Activated CD4-positive, alpha-beta T cell treated with anti-CD3 and anti-CD28 coated beads, Interleukin-2, amount 10 ng/mL, durations not matched to agents 24 days and 14 days (primary cell): ENCODE measurements around the gene CERS6. TPM values are rescaled to one million over a fixed set of nuclear protein-coding genes. Genes with fewer than 3 reads are reported as not detected.

Experiments
- DNase-seq: peaks from one replicate; pipeline ENCODE4 v3.0.0; 2022
- H3K27ac Mint-ChIP-seq: one replicate; pipeline ENCODE4 v1.8.0; 2022; ENCODE audit warnings: mild to moderate bottlenecking, mixed read lengths
- H3K27me3 Mint-ChIP-seq: one replicate; pipeline ENCODE4 v1.8.0; 2022; ENCODE audit warnings: mixed read lengths
- H3K36me3 Mint-ChIP-seq: one replicate; pipeline ENCODE4 v1.8.0; 2022; ENCODE audit warnings: low read depth, mild to moderate bottlenecking, mixed read lengths
- H3K4me1 Mint-ChIP-seq: one replicate; pipeline ENCODE4 v1.8.0; 2021; ENCODE audit warnings: mixed read lengths
- H3K4me3 Mint-ChIP-seq: one replicate; pipeline ENCODE4 v1.8.0; 2022; ENCODE audit warnings: mild to moderate bottlenecking, moderate library complexity, mixed read lengths
- H3K9me3 Mint-ChIP-seq: one replicate; pipeline ENCODE4 v1.8.0; 2021; ENCODE audit warnings: mixed read lengths
- intact Hi-C: fragments of 100-400 bp; cut with micrococcal nuclease; formaldehyde crosslinking; loops from one replicate; pipeline ENCODE4 v1.15.1; 2023
- total RNA-seq: library from RNA; stranded (reverse); gene quantifications from 2 replicates; pipeline ENCODE4 v1.2.3, GENCODE V29; 2022

Gene CERS6
- total RNA-seq, 1 donor from 2014 or later = 25.3 TPM

DNA sequence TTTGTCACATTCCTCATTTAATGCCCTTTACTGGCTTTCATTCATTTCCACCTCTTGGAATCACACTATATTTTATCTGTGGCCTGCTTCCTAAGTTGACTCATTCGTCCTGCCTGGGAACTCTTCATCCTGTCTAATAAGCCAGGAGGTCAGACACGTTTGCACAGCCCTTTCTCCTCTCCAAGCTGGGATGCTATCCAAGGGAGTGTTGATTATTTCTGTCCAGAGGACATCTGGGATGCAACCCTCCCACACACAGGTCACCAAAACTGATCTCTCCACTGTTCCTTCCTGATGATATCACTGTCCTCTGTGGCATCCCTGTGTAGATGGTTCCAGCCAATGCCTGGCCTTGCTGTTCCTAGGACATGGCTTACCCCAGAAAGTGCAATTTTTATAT is 266.5 kb downstream of the CERS6 start:
- H3K4me3 Mint-ChIP-seq = no peak overlapping the region
- no peaks in the 10 kb centered on the region for H3K9me3 Mint-ChIP-seq
- no peak for DNase-seq
- intact Hi-C loops = no loop called here
- H3K27me3 Mint-ChIP-seq = no peaks in the 10 kb centered on the region
- no peak overlapping the region for H3K27ac Mint-ChIP-seq
- H3K4me1 Mint-ChIP-seq = peaks cover 6% of the 10 kb centered on the region
- H3K36me3 Mint-ChIP-seq = peaks cover 21% of the 10 kb centered on the region

DNA sequence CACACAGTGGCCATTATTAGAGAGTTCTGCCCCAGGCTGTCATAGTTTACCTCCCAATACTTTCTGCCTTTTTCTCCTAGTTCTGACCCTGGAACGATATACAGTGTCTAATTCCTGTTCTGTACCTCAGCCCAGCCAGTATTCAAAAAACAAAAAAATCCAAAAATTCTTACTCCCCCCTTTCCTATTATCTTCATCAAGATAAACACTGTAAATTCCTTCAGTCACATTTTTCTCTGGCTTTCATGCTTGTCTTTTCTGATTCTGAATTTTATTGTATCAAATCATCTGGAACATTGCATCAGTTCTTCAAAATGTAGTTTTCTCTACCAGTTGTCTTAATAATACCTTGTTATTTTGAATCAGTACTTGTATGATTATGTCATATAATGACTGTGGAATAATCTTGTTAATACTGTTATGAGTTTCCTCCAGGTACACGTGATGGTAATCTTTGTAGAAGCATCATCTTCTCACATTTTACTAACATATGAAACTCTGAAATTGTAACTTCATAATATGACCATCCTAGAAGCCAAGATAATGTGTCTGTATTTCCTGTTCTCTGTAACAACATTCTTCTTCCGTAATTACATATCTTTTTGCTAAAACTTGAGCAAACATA is 267.3 kb downstream of the CERS6 start:
- DNase-seq = no peak
- Mint-ChIP-seq H3K36me3 (peaks cover 19% of the 10 kb centered on the region), H3K9me3 (no peaks in the 10 kb centered on the region), H3K4me3 (no peak overlapping the region), H3K27me3 (no peaks in the 10 kb centered on the region), H3K27ac (no peak overlapping the region), H3K4me1 (no peaks in the 10 kb centered on the region)
- intact Hi-C loops = no loop called here

GRCh38 chr2:168726375-168726774 is 270.3 kb downstream of the CERS6 start:
- no peaks in the 10 kb centered on the region for H3K27me3 Mint-ChIP-seq
- H3K4me1 Mint-ChIP-seq = no peaks in the 10 kb centered on the region
- H3K9me3 Mint-ChIP-seq = no peaks in the 10 kb centered on the region
- intact Hi-C loops = no loop called here
- DNase-seq = no peak
- H3K36me3 Mint-ChIP-seq = peaks cover 5% of the 10 kb centered on the region
- H3K4me3 Mint-ChIP-seq = no peak overlapping the region
- H3K27ac Mint-ChIP-seq = no peak overlapping the region

- H3K27me3 Mint-ChIP-seq = no peaks in the 10 kb centered on the region
- no peaks in the 10 kb centered on the region for H3K9me3 Mint-ChIP-seq
- H3K4me3 Mint-ChIP-seq = no peak overlapping the region
- intact Hi-C loops = no loop called here
- no peak overlapping the region for H3K27ac Mint-ChIP-seq
- no peak for DNase-seq
- no peaks in the 10 kb centered on the region for H3K4me1 Mint-ChIP-seq
- peaks cover 5% of the 10 kb centered on the region for H3K36me3 Mint-ChIP-seq
Measured at GRCh38 chr2:168727904-168728470, 271.9 kb downstream of the CERS6 start.

- H3K36me3 Mint-ChIP-seq = no peaks in the 10 kb centered on the region
- H3K4me1 Mint-ChIP-seq = no peaks in the 10 kb centered on the region
- no peak overlapping the region for H3K4me3 Mint-ChIP-seq
- H3K27ac Mint-ChIP-seq = no peak overlapping the region
- DNase-seq = no peak
- H3K9me3 Mint-ChIP-seq = no peaks in the 10 kb centered on the region
- intact Hi-C loops = no loop called here
- H3K27me3 Mint-ChIP-seq = no peaks in the 10 kb centered on the region
Measured at GRCh38 chr2:168729455-168729854, 273.4 kb downstream of the CERS6 start.

DNA sequence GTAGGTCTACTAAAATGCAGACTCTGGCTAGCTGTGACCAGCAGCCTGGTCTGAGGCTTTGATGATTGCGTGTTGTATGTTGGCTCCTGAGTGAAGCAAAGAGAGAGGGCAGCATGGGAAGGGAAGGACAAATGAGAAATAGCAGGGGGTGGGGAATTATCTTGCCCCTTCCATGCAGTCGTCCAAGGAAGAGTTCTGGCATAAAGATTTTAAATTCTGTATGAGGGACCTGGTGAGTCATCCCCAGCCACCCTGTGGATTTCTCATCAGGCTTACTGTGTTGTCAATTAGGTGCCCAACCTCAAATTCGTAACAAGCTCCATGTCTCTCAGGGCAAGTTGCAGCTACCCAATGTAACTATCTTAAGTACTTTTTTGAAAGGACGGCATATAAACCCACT is 274.3 kb downstream of the CERS6 start:
- intact Hi-C loops = no loop called here
- no peak overlapping the region for H3K4me3 Mint-ChIP-seq
- H3K9me3 Mint-ChIP-seq = no peaks in the 10 kb centered on the region
- H3K27me3 Mint-ChIP-seq = no peaks in the 10 kb centered on the region
- H3K27ac Mint-ChIP-seq = no peak overlapping the region
- no peak for DNase-seq
- no peaks in the 10 kb centered on the region for H3K4me1 Mint-ChIP-seq
- no peaks in the 10 kb centered on the region for H3K36me3 Mint-ChIP-seq

- intact Hi-C loops = no loop called here
- H3K36me3 Mint-ChIP-seq = no peaks in the 10 kb centered on the region
- DNase-seq = no peak
- H3K9me3 Mint-ChIP-seq = no peaks in the 10 kb centered on the region
- H3K27me3 Mint-ChIP-seq = no peaks in the 10 kb centered on the region
- no peak overlapping the region for H3K27ac Mint-ChIP-seq
- no peaks in the 10 kb centered on the region for H3K4me1 Mint-ChIP-seq
- H3K4me3 Mint-ChIP-seq = no peak overlapping the region
Measured at GRCh38 chr2:168731002-168731401, 274.9 kb downstream of the CERS6 start.

DNA sequence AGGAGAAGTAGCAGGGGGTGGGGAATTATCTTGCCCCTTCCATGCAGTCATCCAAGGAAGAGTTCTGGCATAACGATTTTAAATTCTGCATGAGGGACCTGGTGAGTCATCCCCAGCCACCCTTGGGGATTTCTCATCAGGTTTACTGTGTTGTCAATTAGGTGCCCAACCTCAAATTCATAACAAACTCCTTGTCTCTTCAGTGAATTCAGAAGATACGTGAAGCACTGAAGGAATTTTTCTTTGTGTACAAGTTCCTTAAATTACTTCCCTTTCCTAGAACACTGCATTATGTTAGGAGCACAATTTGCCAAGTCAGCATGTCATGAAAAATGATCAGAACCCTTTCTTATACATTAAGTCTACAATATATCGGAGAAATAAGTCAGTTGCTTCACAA is 275.5 kb downstream of the CERS6 start:
- no peak overlapping the region for H3K27ac Mint-ChIP-seq
- H3K4me1 Mint-ChIP-seq = no peaks in the 10 kb centered on the region
- H3K27me3 Mint-ChIP-seq = no peaks in the 10 kb centered on the region
- intact Hi-C loops = no loop called here
- H3K36me3 Mint-ChIP-seq = no peaks in the 10 kb centered on the region
- DNase-seq = no peak
- H3K9me3 Mint-ChIP-seq = no peaks in the 10 kb centered on the region
- no peak overlapping the region for H3K4me3 Mint-ChIP-seq

DNA sequence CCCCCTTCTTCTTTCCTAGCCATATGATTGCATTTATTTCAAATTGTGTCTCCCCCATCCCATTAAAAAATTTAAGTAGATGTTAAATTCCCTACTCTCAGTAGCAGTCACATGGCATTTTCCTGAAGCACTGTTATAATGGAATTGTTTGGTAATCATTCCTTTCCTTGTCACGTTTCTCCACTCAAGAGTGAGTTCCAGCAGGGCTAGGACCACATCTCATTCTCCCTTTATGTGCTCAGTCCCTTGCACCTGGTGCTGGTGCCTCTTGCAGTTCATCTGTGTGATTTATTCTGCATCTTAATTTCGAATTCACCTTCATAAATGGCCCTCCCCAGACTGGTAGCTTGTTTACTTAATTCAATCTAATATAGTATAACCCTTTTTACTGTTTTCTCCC is 276.0 kb downstream of the CERS6 start:
- H3K9me3 Mint-ChIP-seq = no peaks in the 10 kb centered on the region
- H3K36me3 Mint-ChIP-seq = no peaks in the 10 kb centered on the region

DNA sequence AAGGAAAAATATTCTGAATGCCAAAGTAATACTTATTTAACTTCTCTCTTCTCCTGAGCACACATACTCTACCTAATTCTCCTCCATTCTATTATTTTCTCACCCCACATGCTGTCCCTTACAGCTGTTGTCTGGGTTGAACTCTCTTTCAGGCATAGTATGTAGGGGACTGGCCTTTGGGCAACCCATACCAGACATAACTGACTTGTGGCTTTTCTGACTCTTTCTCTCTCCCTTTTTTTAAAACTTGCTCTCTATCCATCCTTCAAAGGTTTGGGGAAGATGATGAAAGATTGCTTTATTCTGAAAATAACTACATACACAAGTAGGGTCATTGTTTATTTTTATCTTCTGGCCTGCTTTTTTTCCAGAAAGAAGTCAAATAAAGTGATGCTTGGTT is 276.4 kb downstream of the CERS6 start:
- Mint-ChIP-seq H3K4me1 (no peaks in the 10 kb centered on the region), H3K9me3 (no peaks in the 10 kb centered on the region), H3K4me3 (no peak overlapping the region), H3K36me3 (no peaks in the 10 kb centered on the region), H3K27me3 (no peaks in the 10 kb centered on the region), H3K27ac (no peak overlapping the region)
- intact Hi-C loops = no loop called here
- no peak for DNase-seq

More for the DNA sequence above, 276.0 kb downstream of the CERS6 start:
- DNase-seq = no peak
- Mint-ChIP-seq H3K27me3 (no peaks in the 10 kb centered on the region), H3K4me1 (no peaks in the 10 kb centered on the region), H3K27ac (no peak overlapping the region), H3K4me3 (no peak overlapping the region)
- intact Hi-C loops = no loop called here

- no peak overlapping the region for H3K4me3 Mint-ChIP-seq
- H3K4me1 Mint-ChIP-seq = peaks cover 2% of the 10 kb centered on the region
- H3K27ac Mint-ChIP-seq = no peak overlapping the region
- no peaks in the 10 kb centered on the region for H3K9me3 Mint-ChIP-seq
- H3K36me3 Mint-ChIP-seq = no peaks in the 10 kb centered on the region
- H3K27me3 Mint-ChIP-seq = no peaks in the 10 kb centered on the region
- no peak for DNase-seq
- intact Hi-C loops = no loop called here
Measured at GRCh38 chr2:168734199-168734760, 278.2 kb downstream of the CERS6 start.

DNA sequence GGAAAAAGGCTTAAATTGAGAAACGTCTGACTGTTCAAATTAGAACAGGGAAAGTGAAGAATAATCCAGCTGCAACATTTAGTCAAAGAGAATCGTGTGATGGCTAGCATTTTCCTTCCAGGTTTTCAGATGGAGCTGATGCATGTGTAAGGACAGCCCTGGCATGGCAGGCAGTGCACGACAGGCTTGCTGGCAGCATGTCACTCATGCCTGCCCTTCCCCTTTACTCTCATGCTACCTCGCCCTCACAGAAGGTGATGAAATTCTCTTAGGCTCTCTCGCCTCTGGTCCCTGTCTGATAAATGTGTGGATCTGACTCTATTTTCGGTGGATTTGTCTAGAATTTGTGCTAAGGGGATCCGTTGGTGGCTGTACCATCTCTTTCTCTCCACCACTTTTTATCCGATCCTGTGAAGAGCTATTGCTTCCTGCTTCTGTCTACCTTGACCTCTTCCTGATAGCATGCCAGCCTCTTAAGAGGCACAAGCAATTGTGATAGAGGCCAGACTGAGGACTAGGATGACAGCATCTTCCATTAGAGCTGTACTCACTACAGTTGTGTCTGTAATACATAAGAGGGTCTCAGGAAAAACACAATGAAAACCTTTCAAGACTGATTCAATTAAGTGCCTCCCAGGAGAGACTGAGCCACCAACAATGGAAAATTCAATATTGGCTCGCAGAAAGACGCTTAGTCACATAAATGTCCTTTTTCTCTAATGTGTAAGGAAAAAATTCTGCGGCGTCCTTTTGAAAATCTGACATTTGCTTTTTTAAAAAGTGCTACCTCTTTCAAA is 280.8 kb downstream of the CERS6 start:
- no peaks in the 10 kb centered on the region for H3K27me3 Mint-ChIP-seq
- intact Hi-C loops = no loop called here
- H3K27ac Mint-ChIP-seq = no peak overlapping the region
- no peak overlapping the region for H3K4me3 Mint-ChIP-seq
- H3K4me1 Mint-ChIP-seq = peaks cover 2% of the 10 kb centered on the region
- DNase-seq = no peak
- H3K36me3 Mint-ChIP-seq = no peaks in the 10 kb centered on the region
- H3K9me3 Mint-ChIP-seq = no peaks in the 10 kb centered on the region

GRCh38 chr2:168738062-168738461 is 282.0 kb downstream of the CERS6 start:
- Mint-ChIP-seq H3K4me3 (no peak overlapping the region), H3K9me3 (no peaks in the 10 kb centered on the region), H3K27me3 (no peaks in the 10 kb centered on the region), H3K27ac (no peak overlapping the region), H3K36me3 (no peaks in the 10 kb centered on the region), H3K4me1 (peaks cover 2% of the 10 kb centered on the region)
- no peak for DNase-seq
- intact Hi-C loops = no loop called here

- Mint-ChIP-seq H3K4me3 (no peak overlapping the region), H3K27me3 (no peaks in the 10 kb centered on the region), H3K36me3 (no peaks in the 10 kb centered on the region), H3K9me3 (no peaks in the 10 kb centered on the region), H3K27ac (no peak overlapping the region), H3K4me1 (peaks cover 2% of the 10 kb centered on the region)
- DNase-seq = no peak
- intact Hi-C loops = no loop called here
Measured at GRCh38 chr2:168740360-168740759, 284.3 kb downstream of the CERS6 start.
